Pulmonary artery endothelial cell (primary cell): Measurements from ENCODE around the gene SCAPER. TPM values are rescaled to one million over a fixed set of nuclear protein-coding genes. Genes with fewer than 3 reads are reported as not detected.
"Not testable (repeated sequence)": the region's sequence is repeated elsewhere in the genome, so short reads cannot be mapped to it uniquely, and the experiment has no call there.

Experiments used
- DNase-seq: peaks from one replicate; pipeline ENCODE4 v3.0.0-alpha.2; 2011; ENCODE audit warnings: low read depth, low spot score
- total RNA-seq: library from RNA; depleted of rRNA; stranded (reverse); fragments of >200 nt; gene quantifications from 2 replicates; pipeline ENCODE4 v1.2.3, GENCODE V29; 2014

SCAPER gene
- total RNA-seq, 1 donor from 2014 or later = 5.9 TPM

DNA sequence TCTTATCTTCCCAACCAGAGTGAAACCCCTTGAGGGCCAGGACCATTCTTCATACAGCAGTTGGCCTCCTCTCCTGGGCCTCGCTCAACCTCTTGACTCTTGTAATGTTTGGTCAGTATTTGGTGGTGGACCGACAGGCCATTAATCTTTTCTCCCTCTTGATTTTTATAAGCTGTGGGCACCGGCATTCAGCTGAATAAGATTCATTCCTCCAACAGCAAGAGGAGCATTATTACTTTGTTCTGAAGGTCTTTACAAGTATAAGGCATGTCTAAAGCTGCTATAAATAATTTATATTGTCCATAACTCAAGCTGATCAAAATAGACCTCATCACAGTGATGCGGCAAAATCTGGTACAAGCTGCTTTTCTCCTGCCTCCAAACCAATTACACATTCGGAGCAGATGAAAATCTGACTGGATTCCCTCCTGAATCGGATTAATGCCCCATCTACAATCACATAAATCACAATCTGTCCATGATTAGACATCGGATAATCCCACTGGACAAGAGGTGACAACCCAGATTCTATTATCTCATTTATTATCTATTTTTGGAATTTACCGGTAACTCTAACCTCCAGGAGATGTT is 576.9 kb downstream of the SCAPER start:
- no peak for DNase-seq

DNA sequence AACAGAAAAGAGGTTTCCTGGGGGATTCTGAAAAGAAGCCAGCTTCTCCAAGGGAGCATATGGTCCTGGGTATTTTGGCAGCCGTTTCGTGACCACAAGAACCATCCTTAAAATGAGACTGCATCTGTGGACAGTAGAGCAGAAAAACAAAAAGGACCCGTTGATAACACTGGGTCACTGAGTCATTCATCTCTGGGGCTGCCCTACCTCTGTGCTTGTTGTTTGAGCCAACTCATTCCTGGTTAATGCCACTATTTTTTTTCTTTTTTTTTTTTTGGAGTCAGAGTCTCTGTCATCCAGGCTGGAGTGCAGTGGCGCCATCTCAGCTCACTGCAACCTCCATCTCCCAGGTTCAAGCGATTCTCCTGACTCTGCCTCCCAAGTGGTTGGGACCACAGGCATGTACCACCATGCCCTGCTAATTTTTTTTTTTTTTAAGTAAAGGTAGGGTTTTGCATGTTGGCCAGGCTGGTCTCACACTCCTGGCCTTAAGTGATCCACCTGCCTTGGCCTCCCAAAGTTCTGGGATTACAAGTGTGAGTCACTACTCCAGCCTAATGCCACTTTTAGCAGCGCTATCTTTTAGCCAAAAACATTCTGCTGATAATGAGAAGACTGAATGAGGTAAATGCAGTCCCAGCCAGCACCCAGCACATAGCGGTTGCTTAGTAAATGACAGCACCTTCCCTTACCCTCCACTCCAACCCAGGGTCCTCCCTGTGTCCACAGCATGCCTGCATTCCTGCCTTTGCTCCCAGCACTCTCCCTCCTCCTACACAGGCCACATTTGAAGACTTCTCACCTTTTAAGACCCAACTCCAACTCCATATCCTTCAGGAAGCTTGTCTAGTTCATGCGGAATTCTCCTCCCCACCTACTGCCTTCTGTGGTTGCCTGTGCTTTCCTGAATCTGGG is 577.7 kb downstream of the SCAPER start:
- no peak for DNase-seq

DNA sequence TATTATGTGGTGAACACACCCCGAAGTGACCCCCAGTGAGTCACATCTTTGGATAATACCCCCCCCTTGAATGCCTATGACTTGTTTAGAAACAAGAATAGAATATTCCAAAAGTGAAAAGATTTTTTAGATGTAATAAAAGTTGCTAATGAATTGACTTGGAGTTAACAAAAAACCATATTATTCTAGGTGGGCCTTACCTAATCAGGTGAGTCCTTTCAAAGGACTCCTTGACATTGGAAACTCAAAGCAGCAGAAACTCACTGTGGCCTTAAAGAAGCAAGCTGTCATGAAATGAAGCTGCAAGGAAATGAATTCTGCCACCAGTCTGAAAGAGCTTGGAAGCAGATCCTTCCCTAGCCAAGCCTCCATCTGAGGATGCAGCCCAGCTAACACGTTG is 579.4 kb downstream of the SCAPER start:
- no peak for DNase-seq

DNA sequence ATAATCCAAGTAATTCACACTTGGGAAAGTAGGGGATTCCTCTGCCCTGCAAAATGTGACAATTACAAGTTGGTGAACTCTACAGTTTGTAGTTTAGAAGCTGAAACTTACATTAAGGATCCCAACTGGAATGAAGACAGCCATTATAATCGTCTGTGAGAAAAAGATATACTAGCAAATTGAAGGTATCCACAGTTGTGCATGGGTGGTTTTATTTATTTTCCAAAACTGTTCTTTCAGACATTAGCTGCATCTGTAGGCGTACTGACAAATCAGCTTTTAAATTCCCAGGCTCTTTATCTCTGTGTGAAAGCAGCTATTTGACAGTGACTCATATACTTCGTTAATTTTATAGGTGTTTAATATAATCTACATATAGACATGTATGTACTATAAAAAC is 581.1 kb downstream of the SCAPER start:
- no peak for DNase-seq

DNA sequence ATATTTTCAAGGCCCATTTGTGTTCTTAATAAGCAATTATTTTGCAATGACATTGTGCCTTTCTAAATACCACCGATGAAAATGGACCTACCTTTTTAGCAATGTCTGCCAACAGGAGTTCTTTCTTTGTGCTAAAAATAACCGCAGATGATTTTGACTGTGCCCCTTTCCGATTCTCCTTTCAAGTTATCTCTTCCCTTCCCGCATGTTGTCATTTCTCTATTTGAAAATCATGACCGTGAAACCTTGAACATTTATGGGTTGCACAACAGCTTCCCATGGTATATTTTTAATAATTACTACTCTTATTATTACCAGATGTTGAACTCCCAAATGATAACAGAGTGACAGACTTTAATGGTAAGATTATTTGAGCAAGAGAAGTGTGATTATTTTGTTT is 583.5 kb downstream of the SCAPER start:
- no peak for DNase-seq

DNA sequence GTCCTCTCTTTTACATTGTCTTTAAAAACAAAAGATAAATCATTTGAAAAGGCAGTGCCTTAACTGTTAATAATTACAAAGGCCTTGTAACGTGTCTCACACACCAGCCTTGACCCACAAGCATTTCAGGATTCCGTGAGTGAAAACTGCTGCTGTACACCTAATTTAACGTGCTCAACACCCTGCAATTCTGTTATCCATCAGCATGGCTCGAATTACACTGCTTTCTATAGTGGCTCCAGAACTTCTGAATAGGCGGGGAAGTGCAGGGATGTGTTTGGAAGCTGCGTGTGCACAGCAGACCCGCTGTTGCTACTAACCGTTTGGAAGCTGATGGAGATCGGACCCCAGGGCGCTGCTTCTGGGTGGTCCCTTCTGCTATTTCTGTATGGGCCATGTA is 584.0 kb downstream of the SCAPER start:
- DNase-seq = no peak

DNA sequence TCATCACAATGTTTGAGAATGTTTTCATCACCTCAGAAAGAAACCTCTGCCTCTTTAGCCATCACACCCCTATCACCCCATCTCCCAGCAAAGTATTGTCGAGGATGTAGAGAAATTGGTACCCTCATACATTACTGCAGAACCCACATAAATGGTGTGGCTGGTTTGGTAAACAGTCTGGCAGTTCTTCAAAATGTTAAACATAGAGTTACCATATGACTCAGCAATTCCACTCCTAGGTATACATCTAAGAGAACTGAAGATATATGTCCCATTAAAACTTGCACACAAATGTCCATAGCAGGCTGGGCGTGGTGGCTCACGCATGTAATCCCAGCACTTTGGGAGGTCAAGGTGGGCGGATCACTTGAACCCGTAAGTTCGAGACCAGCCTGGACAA is 585.1 kb downstream of the SCAPER start:
- DNase-seq = no peak

DNA sequence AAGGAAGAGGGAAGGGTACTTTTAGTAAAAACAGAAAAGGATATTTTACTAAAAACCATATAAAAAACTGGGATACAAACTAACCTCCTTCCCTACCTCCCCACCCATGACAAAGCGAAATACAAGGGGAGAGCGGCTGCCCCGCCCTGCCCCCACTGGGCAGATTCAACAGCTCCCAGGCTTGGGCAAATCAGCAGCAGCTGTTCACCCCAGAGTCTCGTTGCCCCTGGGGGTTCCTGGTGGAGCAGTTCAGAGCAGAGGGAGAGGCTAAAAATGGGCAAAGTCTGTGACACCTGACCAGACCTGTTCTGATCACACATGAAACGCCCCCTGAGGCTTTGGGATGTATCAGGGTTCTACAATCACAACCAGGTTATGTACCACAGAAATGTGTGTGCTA is 591.4 kb downstream of the SCAPER start:
- DNase-seq = no peak

DNA sequence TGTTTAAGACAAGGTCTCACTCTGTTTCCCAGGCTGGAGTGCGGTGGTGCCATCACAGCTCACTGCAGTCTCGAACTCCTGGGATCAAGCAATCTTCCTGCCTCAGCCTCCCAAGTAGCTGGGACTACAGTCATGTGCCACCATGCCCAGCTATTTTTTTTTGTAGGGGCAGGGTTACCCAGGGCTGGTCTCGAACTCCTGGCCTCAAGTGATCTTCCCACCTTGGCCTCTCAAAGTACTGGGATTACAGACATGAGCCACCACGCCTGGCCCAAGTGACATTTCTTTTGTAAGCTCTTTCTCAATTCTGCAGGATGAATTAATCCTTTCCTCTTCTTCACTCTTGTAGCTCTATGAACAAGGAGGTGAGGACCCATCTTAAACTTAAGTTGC is 592.0 kb downstream of the SCAPER start:
- not testable (repeated sequence) for DNase-seq

DNA sequence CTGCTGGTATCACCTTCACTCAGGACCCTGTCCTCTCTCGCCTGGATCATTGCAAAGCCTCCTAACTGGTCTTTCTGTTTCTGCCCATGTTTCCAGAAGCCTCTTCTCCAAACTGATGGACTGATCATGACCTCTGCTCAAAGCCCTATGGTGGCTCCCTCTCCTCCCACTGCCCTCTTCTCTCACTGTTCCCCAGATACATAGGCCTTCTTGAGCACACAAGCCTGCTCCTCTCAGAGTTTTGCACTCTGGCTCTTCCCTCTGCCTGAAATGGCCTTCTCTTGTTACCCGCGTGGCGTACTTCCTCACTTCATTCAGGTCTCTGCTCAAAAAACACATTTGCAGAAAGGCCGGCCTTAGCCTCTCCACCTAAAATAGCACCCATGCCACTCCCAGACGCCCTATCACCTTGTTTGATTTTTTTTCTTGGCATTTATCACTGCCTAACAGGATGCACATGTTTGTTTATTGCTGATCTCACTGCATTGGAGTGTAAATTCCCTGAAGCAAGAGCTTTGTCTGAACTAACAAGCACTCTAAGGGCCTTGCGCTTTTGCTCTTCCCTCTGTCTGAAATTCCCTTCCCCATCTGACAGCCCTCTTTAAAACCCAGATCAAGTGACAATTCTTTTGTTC is 592.5 kb downstream of the SCAPER start:
- no peak for DNase-seq

DNA sequence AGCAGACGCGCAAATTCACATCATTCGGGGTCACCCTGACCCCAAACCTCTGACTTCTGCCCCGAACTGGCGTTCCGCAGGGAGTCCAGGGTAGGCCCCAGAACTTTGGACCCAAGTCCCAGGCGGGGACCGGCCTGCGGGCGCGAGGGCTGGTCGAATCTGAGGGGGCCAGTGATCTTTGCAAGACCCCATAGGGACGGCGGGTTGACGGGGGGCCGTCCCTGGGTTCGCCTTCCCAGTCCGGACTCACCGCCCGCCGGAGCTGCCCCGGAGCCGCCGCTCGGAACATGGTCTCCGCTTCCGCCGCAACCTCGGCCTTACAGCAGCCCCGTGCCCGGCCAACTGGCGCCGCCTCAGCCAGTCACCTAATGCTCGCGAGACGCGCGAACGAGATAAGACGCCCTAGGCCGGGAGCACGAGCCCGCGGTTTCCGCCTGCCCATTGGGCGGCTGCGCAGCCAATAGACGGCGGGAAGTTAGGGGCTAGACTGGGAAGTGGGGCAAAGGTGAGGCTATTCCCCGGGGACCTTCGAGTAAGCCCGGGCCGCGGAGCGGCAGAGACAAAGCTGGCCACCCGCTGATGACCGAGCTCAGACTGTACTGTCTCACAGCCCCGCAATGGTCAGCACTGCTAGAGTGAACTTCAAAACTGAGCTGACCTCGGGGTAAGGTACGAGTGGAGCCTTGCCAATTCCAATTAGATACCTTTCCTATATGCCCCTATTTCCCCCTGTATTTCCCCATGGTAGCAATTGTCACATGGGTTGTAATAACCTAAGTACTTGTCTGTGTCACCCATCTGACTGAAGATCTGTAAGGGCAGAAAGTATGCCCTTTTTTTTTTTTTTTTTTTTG is 593.8 kb downstream of the SCAPER start, which contains the start of gene ETFA:
Gene ETFA, minus strand, starts transcription at position 370 of the 854 bp plus-strand sequence. Its CDS starts 81 bp downstream, at position 289.
- DNase-seq = peak; percentile 76

DNA sequence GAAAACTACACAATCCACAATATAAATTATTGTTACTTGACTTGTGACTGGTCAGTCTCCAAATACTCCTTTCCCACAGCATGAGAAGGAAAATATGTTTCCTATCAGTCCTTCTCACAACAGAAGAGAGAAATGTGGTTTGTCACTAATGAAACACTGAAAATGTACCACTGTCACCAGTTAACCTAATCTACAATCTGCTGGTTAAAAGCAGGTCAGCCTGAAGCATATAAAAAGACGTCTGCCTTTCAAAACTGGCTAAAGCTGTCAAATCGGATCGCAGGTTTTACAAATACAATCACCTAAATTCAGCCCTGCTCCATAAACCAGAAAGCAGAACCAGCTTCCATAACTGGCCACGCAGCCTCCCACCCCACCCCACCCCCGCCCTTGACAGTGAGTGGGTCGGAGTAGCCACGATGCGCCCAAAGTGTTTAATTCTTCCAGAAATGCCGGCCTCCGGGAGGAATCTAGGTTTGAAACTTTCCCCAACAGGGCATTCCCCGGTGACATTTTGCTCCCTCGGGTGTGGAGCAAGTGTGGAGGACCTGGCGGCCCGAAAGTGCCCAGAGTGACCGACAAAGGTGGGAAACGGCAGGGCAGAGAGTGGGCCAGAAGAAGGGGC is 594.6 kb downstream of the SCAPER start:
- DNase-seq = no peak

DNA sequence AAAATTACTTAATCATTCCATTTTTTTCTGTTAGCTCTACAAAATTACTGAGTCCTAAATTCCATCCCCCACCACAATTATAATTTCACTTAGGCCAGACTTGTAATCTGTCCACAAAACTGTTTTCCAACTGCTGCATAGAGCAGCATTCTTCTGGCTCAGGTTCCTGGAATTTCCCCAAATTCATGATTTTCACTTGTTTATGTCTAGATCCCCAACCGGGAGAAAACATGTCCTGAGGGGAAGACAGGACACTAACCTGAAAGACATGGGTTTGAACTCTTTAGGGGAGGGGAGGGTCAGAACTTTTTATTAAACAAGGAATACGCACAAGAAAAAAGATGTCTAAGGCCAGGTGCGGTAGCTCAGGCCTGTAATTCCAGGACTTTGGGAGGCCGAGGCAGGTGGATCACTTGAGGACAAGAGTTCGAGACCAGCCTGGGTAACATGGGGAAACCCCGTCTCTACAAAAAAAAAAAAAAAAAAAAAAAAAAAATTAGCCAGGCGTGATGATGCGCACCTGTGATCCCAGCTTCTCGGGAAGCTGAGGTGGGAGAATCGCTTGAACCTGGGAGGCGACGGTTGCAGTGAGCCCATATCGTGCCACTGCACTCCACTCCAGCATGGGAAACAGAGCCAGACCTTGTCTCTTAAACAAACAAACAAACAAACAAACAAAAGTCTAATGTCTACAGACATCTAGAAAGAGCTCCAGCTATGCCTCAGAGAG is 595.4 kb downstream of the SCAPER start:
- no peak for DNase-seq

DNA sequence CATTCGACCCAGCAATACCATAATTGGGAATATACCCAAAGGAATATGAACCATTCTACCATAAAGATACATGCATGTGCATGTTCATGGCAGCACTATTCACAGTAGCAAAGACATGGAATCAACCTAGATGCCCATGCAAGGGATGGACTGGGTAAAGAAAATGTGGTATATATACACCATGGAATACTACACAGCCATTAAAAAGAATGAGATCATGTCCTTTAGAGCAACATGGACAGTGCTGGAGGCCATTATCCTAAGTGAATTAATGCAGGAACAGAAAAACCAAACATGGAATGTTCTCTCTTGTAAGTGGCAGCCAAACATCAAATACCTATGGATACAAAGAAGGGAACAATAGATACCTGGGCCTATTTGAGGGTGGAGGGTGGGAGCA is 601.2 kb downstream of the SCAPER start:
- DNase-seq = no peak

DNA sequence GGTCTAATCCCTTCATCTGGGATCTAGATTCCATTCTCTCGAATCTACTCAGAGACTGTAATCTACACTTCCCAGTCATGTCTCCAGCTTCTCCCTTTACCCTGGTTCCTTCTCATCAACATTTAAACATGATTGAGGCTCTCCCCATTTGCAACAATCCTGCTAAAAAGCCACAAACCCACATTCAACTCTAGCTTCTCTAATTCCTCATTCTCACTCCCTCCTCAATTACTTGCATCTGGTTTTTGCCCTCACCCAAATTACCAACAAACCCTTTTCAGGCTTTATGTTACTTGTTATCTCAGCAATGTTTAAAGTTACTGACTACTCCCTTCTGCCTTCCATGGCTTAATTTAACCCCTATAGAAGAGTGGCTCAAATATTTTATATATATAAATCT is 605.4 kb downstream of the SCAPER start:
- DNase-seq = no peak

DNA sequence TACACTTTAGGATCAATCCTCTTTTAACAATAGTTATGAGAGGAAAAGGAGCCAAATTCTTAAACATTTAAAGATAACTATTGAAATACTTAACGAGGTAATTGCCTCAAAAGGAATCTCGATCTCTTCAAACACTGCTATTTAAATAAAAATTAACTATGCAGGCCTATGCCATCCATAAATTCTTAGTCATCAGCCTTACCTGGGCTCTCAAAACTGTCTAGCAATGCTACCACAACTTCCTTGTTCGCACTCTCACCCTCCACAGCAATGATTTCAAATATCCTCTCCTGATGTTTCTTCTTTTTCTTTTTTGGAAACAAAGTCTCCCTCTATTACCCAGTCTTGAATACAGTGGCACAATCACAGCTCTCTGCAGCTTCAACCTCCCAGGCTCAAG is 606.2 kb downstream of the SCAPER start:
- DNase-seq = no peak

DNA sequence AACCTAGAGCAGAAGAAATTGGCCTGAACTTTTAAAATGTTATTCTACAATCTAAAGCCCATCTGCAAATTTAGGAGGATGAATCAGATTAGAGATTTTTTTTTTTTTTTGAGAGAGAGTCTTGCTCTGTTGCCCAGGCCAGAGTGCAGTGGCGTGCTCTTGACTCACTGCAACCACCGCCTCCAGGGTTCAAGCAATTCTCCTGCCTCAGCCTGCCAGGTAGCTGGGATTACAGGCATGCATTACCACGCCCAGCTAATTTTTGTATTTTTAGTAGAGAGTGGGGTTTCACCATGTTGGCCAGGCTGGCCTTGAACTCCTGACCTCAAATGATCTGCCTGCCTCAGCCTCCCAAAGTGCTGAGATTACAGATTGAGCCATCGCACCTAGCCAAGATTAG is 607.2 kb downstream of the SCAPER start:
- DNase-seq = not testable (repeated sequence)
